ENCODE measurements around the gene COL4A1. TPM values are rescaled to one million over a fixed set of nuclear protein-coding genes. Genes with fewer than 3 reads are reported as not detected.

The COL4A1 gene
- polyA plus RNA-seq, 1 of the 3 experiments (the other 2 are of a cell fraction) = 30.3 TPM

DNA sequence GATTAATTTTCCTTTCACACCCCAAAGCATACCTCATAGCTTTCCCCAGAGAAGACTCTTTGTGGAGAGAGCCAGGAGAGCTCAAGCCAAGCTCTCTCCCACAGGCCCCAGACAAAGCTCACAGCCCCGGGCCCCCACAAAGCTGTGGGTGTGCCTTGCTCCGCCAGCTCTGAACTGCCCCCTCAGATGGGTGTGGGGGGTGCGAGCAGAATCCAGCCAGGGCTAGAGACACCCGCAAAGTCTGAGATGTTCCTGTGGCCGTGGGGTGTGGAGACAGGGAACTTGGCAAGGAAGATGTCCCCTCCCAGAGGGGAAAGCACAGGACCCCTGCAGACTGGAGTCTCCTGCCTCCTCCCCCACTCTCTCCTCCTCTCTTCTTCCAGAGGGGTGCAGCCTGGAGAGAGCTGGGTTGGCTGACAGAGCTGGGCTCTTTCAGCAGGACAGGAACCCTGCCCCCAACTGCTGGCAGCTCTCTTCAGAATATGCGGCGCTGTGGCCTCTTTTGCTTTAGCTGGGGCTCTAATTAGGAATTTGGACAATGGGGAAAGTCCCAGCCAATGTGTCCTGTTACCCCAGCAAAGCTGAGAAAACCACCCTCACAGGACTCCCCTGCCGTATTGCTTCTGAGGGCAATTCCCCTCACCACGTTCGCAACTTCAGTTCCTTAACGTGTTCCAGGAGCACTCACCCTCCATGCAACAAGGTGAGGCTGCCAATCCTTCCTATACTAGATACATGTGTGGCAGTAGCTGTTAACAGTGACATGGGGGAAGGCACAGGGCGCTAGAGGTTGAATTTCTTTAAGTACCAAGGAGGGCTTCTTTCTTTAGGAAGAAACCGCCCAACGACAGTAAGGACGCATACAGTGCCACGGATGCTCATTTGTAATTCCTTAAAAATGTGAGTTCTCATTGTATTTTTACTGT is 170.0 kb downstream of the COL4A1 start:
- TF ChIP-seq NFIC (IDR thresholded peaks at IDR 0.05; ENCODE audit: borderline replicate concordance) = no peak
- TF ChIP-seq, protein P1, sequence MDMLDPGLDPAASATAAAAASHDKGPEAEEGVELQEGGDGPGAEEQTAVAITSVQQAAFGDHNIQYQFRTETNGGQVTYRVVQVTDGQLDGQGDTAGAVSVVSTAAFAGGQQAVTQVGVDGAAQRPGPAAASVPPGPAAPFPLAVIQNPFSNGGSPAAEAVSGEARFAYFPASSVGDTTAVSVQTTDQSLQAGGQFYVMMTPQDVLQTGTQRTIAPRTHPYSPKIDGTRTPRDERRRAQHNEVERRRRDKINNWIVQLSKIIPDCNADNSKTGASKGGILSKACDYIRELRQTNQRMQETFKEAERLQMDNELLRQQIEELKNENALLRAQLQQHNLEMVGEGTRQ (IDR thresholded peaks at IDR 0.05; ENCODE audit: borderline replicate concordance, low read depth, low read length) = no peak
- TF ChIP-seq FOXJ3 (CRISPR knock-in tag; IDR thresholded peaks at IDR 0.05) = no peak
- TF ChIP-seq MAX (IDR thresholded peaks at IDR 0.05; ENCODE audit: low read depth) = no peak
- no peak for TF ChIP-seq PBX3 (IDR thresholded peaks at IDR 0.05)
- no peak for TF ChIP-seq SIN3A (IDR thresholded peaks at IDR 0.05; ENCODE audit: borderline replicate concordance, low read depth, low read length)
- no peak for TF ChIP-seq TCF12 (IDR thresholded peaks at IDR 0.05)
- no peaks in the 10 kb centered on the region for H4K20me1 ChIP-seq (ENCODE audit: insufficient read depth)
- ChIA-PET POLR2A (no interaction called here), CTCF (interaction anchor here (0.6 to 2.0 kb wide), 14 partner anchors 9 to 1222 kb away, joined by 3 to 8 read pairs (median 3); no protein-coding TSS in a partner anchor)
- 93% methylated on average over 16 of the region's 16 CpGs for WGBS (ENCODE audit: low lambda C conversion rate)
- no peaks in the 10 kb centered on the region for H3K9me3 ChIP-seq
- no peak overlapping the region for H3K4me3 ChIP-seq (ENCODE audit: low read depth in 2 of 2, low read length in 1 of 2)
- H3F3A ChIP-seq (replicated peaks; ENCODE audit: insufficient read depth) = peaks cover 14% of the 10 kb centered on the region
- H3K79me2 ChIP-seq (ENCODE audit: insufficient read depth) = no peaks in the 10 kb centered on the region
- no peak overlapping the region for H3K9ac ChIP-seq
- peak overlapping the region; percentile 71 for H3K4me2 ChIP-seq
- peaks cover 0 to 6% of the 10 kb centered on the region in 2 experiments; a peak in 1 of 4 replicates for H3K4me1 ChIP-seq (ENCODE audit: control insufficient read depth in 1 of 2, insufficient read depth in 2 of 2, low read depth in 1 of 2, low read length in 1 of 2)
- H2AFZ ChIP-seq (ENCODE audit: low read depth) = no peak overlapping the region
- no peaks in the 10 kb centered on the region for H3K36me3 ChIP-seq (replicated peaks in 1 of 2; ENCODE audit: control insufficient read depth in 1 of 2, insufficient read depth in 2 of 2, low read length in 1 of 2)
- no peaks in the 10 kb centered on the region for H3K9me2 ChIP-seq
- no peaks in the 10 kb centered on the region for H3K27me3 ChIP-seq (ENCODE audit: insufficient read depth)
- no peak overlapping the region for H3K27ac ChIP-seq (ENCODE audit: low read depth in 2 of 2, low read length in 1 of 2)
- no peak for DNase-seq

GRCh38 chr13:110135977-110136597 is 170.9 kb downstream of the COL4A1 start:
- no peaks in the 10 kb centered on the region for H3K27me3 ChIP-seq (ENCODE audit: insufficient read depth)
- H3K9me2 ChIP-seq = no peaks in the 10 kb centered on the region
- no peaks in the 10 kb centered on the region for H4K20me1 ChIP-seq (ENCODE audit: insufficient read depth)
- no peak overlapping the region for H3K9ac ChIP-seq
- ChIA-PET CTCF (interaction anchor here (0.6 to 1.7 kb wide), 5 partner anchors 13 to 1221 kb away, joined by 3 to 8 read pairs (median 3); no protein-coding TSS in a partner anchor), POLR2A (no interaction called here)
- DNase-seq = no peak
- H3K4me2 ChIP-seq = no peak overlapping the region
- H3F3A ChIP-seq (replicated peaks; ENCODE audit: insufficient read depth) = peaks cover 14% of the 10 kb centered on the region
- H3K79me2 ChIP-seq (ENCODE audit: insufficient read depth) = no peaks in the 10 kb centered on the region
- no peaks in the 10 kb centered on the region for H3K36me3 ChIP-seq (replicated peaks in 1 of 2; ENCODE audit: control insufficient read depth in 1 of 2, insufficient read depth in 2 of 2, low read length in 1 of 2)
- H3K27ac ChIP-seq (ENCODE audit: low read depth in 2 of 2, low read length in 1 of 2) = no peak overlapping the region
- no peak overlapping the region for H3K4me3 ChIP-seq (ENCODE audit: low read depth in 2 of 2, low read length in 1 of 2)
- TF ChIP-seq MXI1 (IDR thresholded peaks at IDR 0.05; ENCODE audit: low read depth, low read length) (no peak), RFX5 (IDR thresholded peaks at IDR 0.05; ENCODE audit: low read length) (no peak), FOSL2 (IDR thresholded peaks at IDR 0.05; ENCODE audit: borderline replicate concordance, low read depth) (no peak), RCOR1 (IDR thresholded peaks at IDR 0.05; ENCODE audit: low read length) (no peak), POLR2AphosphoS5 (IDR thresholded peaks at IDR 0.05; ENCODE audit: low read depth, low read length) (no peak), YY1 (IDR thresholded peaks at IDR 0.05; ENCODE audit: low read depth) (no peak), REST (IDR thresholded peaks at IDR 0.05; ENCODE audit: low read depth, low read length) (no peak), MAX (IDR thresholded peaks at IDR 0.05; ENCODE audit: low read depth) (no peak), ELF1 (IDR thresholded peaks at IDR 0.05) (no peak)
- H2AFZ ChIP-seq (ENCODE audit: low read depth) = no peak overlapping the region
- peaks cover 0 to 6% of the 10 kb centered on the region in 2 experiments; a peak in 1 of 4 replicates for H3K4me1 ChIP-seq (ENCODE audit: control insufficient read depth in 1 of 2, insufficient read depth in 2 of 2, low read depth in 1 of 2, low read length in 1 of 2)
- 92% methylated on average over 5 of the region's 5 CpGs for WGBS (ENCODE audit: low lambda C conversion rate)
- no peaks in the 10 kb centered on the region for H3K9me3 ChIP-seq
